GM21423 (cell line): ENCODE measurements around the gene ANKS1B.
"Not testable (repeated sequence)": the region's sequence is repeated elsewhere in the genome, so short reads cannot be mapped to it uniquely, and the experiment has no call there.

Experiments used
- ATAC-seq: cut with Tn5 transposase; IDR thresholded peaks from one replicate; pipeline ENCODE4 v1.9.1; 2021; ENCODE audit warnings: mild to moderate bottlenecking, moderate library complexity; ENCODE audit not compliant: unreplicated experiment

Gene ANKS1B

GRCh38 chr12:98799822-98800221 lies 1184.9 kb downstream of the ANKS1B start:
- ATAC-seq: no peak

GRCh38 chr12:98799146-98799810 lies 1185.5 kb downstream of the ANKS1B start:
- ATAC-seq: no peak

- ATAC-seq: no peak
These were observed 1187.5 kb downstream of the ANKS1B start for GRCh38 chr12:98797200-98797599.

DNA sequence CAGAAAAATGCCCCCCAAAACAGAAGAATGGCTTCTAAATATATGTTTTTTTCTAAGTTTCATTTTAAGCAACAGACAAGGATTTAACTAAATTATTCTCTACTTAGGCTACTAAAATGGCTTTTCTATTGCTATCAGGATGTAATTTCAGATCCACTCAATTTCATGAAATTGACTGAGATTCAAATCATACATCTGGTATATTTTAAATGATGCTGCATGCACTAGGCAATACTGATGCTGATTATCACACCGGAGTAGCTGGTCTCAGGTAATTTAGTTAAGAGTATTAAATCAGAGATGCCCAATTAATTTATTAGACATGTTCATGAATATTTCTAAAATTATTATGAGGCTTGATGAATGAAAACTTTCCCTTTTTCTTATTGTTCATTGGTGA lies 1188.0 kb downstream of the ANKS1B start:
- ATAC-seq: no peak

- no peak for ATAC-seq
These were observed 1191.6 kb downstream of the ANKS1B start for GRCh38 chr12:98793121-98793520.

DNA sequence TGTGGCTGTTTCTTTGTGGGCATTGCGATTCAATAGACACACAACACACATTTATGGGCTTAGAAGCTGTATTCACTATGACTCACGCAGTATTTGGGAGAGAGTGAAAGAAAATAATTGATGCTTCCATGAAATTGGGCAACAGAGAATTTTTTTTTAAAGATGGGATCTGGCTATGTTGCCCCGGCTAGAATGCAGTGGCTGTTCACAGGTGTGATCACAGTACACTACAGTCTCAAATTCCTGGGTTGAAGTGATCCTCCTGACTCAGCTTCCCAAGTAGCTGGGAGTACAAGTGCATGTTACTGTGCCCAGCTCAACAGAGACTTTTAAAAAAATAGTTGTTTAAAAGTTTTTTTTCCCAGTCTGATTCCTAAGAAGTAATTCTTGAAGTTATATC lies 1193.3 kb downstream of the ANKS1B start:
- ATAC-seq: no peak

GRCh38 chr12:98788396-98788795 lies 1196.3 kb downstream of the ANKS1B start:
- no peak for ATAC-seq

GRCh38 chr12:98786653-98787052 lies 1198.1 kb downstream of the ANKS1B start:
- no peak for ATAC-seq

DNA sequence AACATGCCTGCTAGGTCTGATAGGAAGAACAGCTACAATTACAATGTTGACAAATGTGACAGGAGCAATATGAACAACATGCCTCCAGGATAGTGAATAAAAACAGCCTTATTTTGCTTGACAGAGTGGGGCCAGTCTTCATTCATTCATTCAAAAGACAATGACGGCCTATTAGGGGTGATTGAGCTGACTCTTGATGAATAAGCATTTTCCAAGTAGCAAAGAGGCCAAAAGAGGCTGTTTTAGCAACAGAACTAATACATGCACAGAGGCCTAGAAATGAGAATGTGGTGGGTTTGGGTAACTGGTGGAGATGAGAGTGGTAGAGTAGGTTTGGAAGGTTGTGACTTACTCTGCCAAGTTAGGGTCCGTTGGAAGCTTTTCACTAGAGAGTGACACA lies 1201.3 kb downstream of the ANKS1B start:
- no peak for ATAC-seq

GRCh38 chr12:98780261-98780660 lies 1204.5 kb downstream of the ANKS1B start:
- ATAC-seq: no peak

DNA sequence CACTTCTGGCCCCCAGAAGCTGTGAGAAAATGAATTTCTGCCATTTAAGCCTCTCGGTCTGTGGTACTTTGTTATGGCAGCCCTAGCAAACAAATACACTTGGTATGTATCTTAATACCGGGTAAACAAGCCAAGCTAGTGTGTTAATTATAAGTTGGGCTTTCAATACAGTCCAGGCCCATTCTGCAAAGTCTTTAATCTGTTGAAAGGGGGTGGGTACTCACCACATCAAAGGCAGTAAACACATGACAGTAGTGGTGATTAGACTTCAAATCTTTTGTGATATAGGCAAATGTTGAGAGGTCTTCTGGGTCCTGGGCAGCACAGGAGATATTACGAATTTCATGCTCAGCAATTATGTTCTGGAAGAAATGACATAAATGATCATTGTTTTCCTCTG lies 1211.9 kb downstream of the ANKS1B start:
- no peak for ATAC-seq

- no peak for ATAC-seq
These were observed 1212.7 kb downstream of the ANKS1B start for GRCh38 chr12:98771811-98772752.

GRCh38 chr12:98770230-98770629 lies 1214.5 kb downstream of the ANKS1B start:
- ATAC-seq: no peak

GRCh38 chr12:98769068-98769467 lies 1215.7 kb downstream of the ANKS1B start:
- no peak for ATAC-seq

DNA sequence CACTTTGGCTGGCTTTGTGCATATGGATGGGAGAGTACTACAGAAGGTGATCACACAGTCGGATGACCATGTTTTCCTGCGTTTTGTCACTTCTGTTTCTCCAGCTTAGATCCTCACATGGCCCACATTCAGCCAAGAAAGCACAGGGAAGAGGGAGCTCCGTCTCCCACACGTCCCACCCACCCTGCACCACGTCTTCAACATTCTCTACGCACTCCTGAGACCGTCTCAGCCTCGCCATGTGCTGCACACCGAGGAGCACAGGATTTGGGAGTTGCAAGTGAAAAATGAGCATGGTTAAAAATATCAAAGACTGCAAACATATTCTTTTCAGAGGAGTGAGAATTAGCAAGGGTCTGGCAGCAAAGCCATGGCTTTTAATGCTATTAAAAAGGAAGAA lies 1217.5 kb downstream of the ANKS1B start:
- no peak for ATAC-seq

DNA sequence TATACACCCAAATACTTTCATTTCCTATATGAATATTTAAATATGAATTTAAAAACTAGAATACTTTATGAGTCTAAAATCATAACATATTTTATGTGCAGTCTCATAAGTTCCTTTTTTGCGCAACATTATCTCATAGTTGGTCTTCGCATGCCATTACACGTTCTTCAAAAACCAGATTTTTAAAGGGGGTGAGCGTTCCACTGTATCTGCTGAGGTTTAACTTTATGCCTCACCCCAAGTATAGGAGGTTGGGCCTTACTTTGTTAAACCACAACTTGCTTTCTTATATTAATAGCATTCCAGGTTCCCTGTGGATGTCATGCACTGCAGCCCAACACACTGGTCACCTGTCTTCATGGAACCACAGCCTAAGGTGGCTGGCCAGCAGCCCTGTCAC lies 1221.1 kb downstream of the ANKS1B start:
- no peak for ATAC-seq

DNA sequence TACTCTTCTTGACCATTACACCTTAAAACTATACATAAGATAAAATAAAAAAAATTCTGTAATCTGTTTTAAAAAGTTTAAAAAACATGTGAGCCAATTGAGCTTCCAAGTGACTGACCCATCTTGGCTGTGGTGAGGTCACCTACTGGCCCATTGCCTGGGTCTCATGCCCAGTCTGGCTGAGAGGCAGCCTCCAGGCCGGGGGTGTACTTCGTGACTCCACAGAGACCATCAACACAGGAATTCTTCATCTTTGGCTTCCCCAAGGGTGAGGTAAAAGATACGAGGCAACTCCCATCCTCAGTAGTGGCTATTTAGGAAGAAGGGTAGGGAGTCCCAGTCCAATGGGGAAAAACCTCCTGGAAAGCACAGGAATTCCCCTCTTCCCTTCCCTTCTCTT lies 1226.4 kb downstream of the ANKS1B start:
- no peak for ATAC-seq

DNA sequence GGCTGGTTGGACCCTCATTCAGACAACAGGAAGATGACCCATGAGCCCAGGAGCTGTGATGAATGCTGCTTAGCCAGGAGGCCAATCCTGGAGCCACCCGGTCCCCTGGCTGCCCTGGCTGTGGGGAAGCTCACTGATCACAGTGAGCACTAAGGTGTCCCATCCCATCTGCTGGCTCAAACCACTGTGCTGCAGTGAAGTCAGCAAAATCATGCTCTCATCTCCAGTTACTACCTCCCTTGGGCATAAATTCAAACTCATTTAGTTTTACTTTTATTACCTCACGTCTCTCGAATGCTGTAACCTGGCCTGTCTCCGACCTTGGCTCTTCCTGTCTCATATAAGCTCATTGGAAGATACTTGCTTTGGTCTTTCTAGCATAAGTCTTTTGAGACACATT lies 1227.3 kb downstream of the ANKS1B start:
- ATAC-seq: no peak

DNA sequence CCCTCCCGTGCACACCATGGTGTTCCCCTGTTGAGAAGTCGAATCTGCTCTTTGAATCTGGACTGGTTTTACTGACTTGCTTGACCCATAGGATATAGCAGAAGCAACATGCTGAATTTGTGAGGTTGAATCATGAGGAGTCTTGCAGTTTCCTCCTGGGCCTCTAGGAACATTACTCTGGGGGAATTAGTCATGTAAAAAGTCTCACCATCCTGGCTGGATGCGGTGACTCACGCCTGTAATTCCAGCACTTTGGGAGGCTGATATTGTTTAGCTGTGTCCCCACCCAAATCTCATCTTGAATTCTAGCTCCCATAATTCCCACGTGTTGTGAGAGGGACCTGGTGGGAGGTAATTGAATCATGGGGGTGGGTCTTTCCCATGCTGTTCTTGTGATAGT lies 1228.9 kb downstream of the ANKS1B start:
- ATAC-seq: not testable (repeated sequence)

- peak; percentile 100 for ATAC-seq
These were observed 1230.6 kb downstream of the ANKS1B start for GRCh38 chr12:98754095-98754494.

DNA sequence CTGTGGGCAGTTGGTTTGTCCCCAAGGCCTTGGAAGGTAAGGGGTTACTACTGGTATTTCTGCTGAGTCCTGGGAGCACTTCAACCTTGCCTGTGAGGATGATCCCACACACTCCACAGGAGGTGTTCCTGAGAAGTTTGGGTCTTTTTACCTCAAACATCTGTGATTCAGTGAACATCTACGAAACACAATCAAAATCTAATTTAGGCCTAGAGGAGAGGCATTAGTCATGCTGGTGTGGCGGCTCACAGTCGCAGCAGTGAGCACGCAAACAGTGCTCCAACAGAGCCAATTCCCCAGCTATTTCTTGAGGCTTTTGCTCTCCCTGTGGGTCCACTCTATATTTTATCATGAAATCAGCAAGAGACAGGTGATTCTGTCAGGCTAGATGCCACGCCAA lies 1232.0 kb downstream of the ANKS1B start:
- ATAC-seq: no peak

DNA sequence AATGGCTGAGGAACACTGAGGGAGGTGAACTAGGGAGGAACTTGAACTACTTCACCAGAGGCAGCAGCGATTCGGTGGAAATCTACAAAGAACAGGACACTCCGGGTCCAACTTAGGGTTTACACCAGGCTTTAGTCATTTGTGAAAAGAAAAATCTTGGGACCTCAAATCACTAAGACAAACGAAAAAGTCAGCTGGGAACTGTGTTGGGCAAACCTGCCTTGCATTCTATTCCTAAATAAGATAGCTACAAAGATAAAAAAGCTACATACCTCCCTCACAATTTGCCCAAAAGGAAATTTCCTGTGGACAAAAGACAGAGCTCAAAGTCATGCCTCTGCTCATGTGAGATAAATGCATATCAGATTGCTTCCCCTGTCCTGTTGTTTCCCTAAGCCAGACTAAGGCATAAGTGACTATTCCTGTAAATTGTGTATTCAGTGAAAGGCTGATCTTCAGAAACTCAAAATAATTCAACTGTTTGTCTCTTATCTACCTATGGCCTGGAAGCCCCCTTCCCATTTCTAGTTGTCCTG lies 1233.1 kb downstream of the ANKS1B start:
- no peak for ATAC-seq
